GM12878 (cell line): ENCODE data around the gene CNTRL. TPM values are rescaled to one million over a fixed set of nuclear protein-coding genes. Genes with fewer than 3 reads are reported as not detected.

Experiments
- BHLHE40 ChIP-seq, 2 experiments: fragments of 450-650 bp in 1 of 2; IDR thresholded peaks; 2 replicates each; pipeline ENCODE4 v1.6.1; 2011 to 2017; ENCODE audit warnings: low read depth in 2 of 2, borderline replicate concordance in 1 of 2, improper control_type of control experiment in 1 of 2, low read length in 1 of 2, mild to moderate bottlenecking in 1 of 2
- CBX5 ChIP-seq: sonication (generic); IDR thresholded peaks from 2 replicates; pipeline ENCODE4 v1.6.1; 2016; ENCODE audit warnings: low read depth, moderate library complexity, mild to moderate bottlenecking, inconsistent platforms
- CEBPZ ChIP-seq: fragments of 150-350 bp; IDR thresholded peaks from 2 replicates; pipeline ENCODE4 v1.6.1; 2016; ENCODE audit warnings: low read depth, low read length
- CHD4 ChIP-seq: fragments of 200-600 bp; sonication (generic); IDR thresholded peaks from 2 replicates; pipeline ENCODE4 v1.6.1; 2016; ENCODE audit warnings: mild to moderate bottlenecking
- EP300 ChIP-seq, 2 experiments: fragments of 150-350 bp in 1 of 2; IDR thresholded peaks; 2 replicates each; pipeline ENCODE4 v1.6.1; 2011 to 2012; ENCODE audit warnings: low read depth in 2 of 2, low read length in 2 of 2, borderline replicate concordance in 1 of 2, improper control_type of control experiment in 1 of 2, inconsistent platforms in 1 of 2; ENCODE audit not compliant: control insufficient read depth in 1 of 2
- IRF4 ChIP-seq: IDR thresholded peaks from 2 replicates; pipeline ENCODE4 v1.6.1; 2011; ENCODE audit warnings: low read depth, low read length
- JUNB ChIP-seq: IDR thresholded peaks from 2 replicates; pipeline ENCODE4 v1.6.1; 2016; ENCODE audit warnings: antibody characterized with exemption, mild to moderate bottlenecking
- KLF5 ChIP-seq: fragments of 450-650 bp; IDR thresholded peaks from 2 replicates; pipeline ENCODE4 v1.6.1; 2014; ENCODE audit warnings: mild to moderate bottlenecking; ENCODE audit not compliant: partially characterized antibody
- RAD21 ChIP-seq: IDR thresholded peaks from 2 replicates; pipeline ENCODE4 v1.6.1; 2011; ENCODE audit warnings: mild to moderate bottlenecking, low read depth, low read length, moderate library complexity; ENCODE audit not compliant: insufficient read depth
- SMAD5 ChIP-seq: IDR thresholded peaks from 2 replicates; pipeline ENCODE4 v1.6.1; 2016; ENCODE audit warnings: antibody characterized with exemption, low read depth
- ZBTB40 ChIP-seq: fragments of 450-650 bp; IDR thresholded peaks from 2 replicates; pipeline ENCODE4 v1.6.1; 2016; ENCODE audit warnings: mild to moderate bottlenecking, moderate library complexity, borderline replicate concordance
- ZNF384 ChIP-seq: IDR thresholded peaks from 2 replicates; pipeline ENCODE4 v1.6.1; 2012; ENCODE audit warnings: low read depth, mild to moderate bottlenecking, low read length, improper control_type of control experiment, borderline replicate concordance
- polyA plus RNA-seq, 11 experiments: library from polyadenylated mRNA; depleted of rRNA in 4 of 11; unstranded in 6 of 11; stranded (reverse) in 5 of 11; fragments of >200 nt; fragmentation: Nextera tagmentation in 4 of 11; fragmentation: Illumina TruSeq in 1 of 11; extraction: Ambion mirVana in 4 of 11; extraction: Trizol in 1 of 11; gene quantifications; 1 replicate in 1 of 11; 2 replicates in 10 of 11; pipeline versions ENCODE4 v1.2.1 to v1.2.3, GENCODE V29; 2011 to 2016; ENCODE audit warnings: inconsistent platforms in 2 of 11, missing spikeins in 2 of 11, low read depth in 1 of 11
- total RNA-seq, 4 experiments: library from RNA; depleted of rRNA in 3 of 4; stranded (reverse); fragments of >200 nt in 3 of 4; fragmentation: Illumina TruSeq in 1 of 4; extraction: Trizol in 1 of 4; gene quantifications; 2 replicates each; pipeline versions ENCODE4 v1.2.1 to v1.2.3, GENCODE V29; 2013 to 2021

The CNTRL gene
- total and polyA plus RNA-seq, 10 of the 15 experiments (the other 5 are each of a cell fraction or from before 2014, with no cell fraction given) = 20.0 to 65.4 (median 38.8) TPM

GRCh38 chr9:121206516-121207370, 132.0 kb downstream of the CNTRL start (continued):
- no peak for TF ChIP-seq CEBPZ
- TF ChIP-seq EP300 (IDR thresholded peaks at IDR 0.05; ENCODE audit: borderline replicate concordance in 1 of 2, control insufficient read depth in 1 of 2, low read depth in 2 of 2, low read length in 2 of 2) = no peak
- peak; percentile 14; the same call in 1 of the 2 replicates for TF ChIP-seq JUNB
- peak; percentile 27 for TF ChIP-seq ZNF384
- TF ChIP-seq CBX5 = no peak
- no peak for TF ChIP-seq ZBTB40
- no peak for TF ChIP-seq CHD4
- TF ChIP-seq SMAD5 = no peak
- no peak for TF ChIP-seq RAD21
- TF ChIP-seq BHLHE40 (IDR thresholded peaks at IDR 0.05; ENCODE audit: borderline replicate concordance in 1 of 2, low read depth in 2 of 2, low read length in 1 of 2) = peak in 1 of 2 experiments; percentile 71; a peak in 3 of 4 replicates
- TF ChIP-seq KLF5 = no peak
- TF ChIP-seq IRF4 = peak; percentile 19; the same call in 1 of the 2 replicates
